Colonic mucosa (tissue), 4 donors: ENCODE measurements around the gene DHPS. TPM values are rescaled to one million over a fixed set of nuclear protein-coding genes. Genes with fewer than 3 reads are reported as not detected.

Source experiments
- DNase-seq: peaks from one replicate; pipeline ENCODE4 v3.0.0-alpha.2; 2020
- H3K27ac ChIP-seq: fragments of 200-600 bp; one replicate; pipeline ENCODE4 v1.8.0; 2021
- H3K27me3 ChIP-seq: fragments of 200-600 bp; one replicate; pipeline ENCODE4 v1.8.0; 2021
- H3K36me3 ChIP-seq: fragments of 200-600 bp; one replicate; pipeline ENCODE4 v1.8.0; 2021
- H3K4me1 ChIP-seq: fragments of 200-600 bp; one replicate; pipeline ENCODE4 v1.8.0; 2021; ENCODE audit warnings: mild to moderate bottlenecking
- H3K4me3 ChIP-seq: fragments of 200-600 bp; one replicate; pipeline ENCODE4 v1.8.0; 2021
- H3K9ac ChIP-seq, 2 donors: one replicate each; pipeline ENCODE4 v1.7.0; 2013; ENCODE audit warnings: control low read depth in 2 of 2, low read depth in 2 of 2, low read length in 2 of 2
- H3K9me3 ChIP-seq: fragments of 200-600 bp; one replicate; pipeline ENCODE4 v1.8.0; 2021
- intact Hi-C: fragments of 100-400 bp; cut with DNase I; formaldehyde crosslinking; loops from one replicate; pipeline ENCODE4 v1.14.1; 2022
- total RNA-seq, 2 donors: library from RNA; stranded (reverse); fragmentation: NEBNext Ultra II Directional in 1 of 2; extraction: Animal tissue kit (Norgen Biotek cat#: 25700) in 1 of 2; gene quantifications; one replicate each; pipeline ENCODE4 v1.2.1, GENCODE V29; 2021
- TF ChIP-seq, protein P1 (sequence below): fragments of 200-600 bp; IDR thresholded peaks from one replicate; pipeline ENCODE4 v1.8.0; 2022; ENCODE audit warnings: antibody characterized with exemption, mild to moderate bottlenecking
- donor health status: healthy.
- donor health status: DM: no; HTN: no; CAD: no.
- donor health status: DM: no; HTN: no; CAD: no.

DHPS gene
- total RNA-seq, 2 donors from 2014 or later, result 66.2 to 87.5 TPM

DNA sequence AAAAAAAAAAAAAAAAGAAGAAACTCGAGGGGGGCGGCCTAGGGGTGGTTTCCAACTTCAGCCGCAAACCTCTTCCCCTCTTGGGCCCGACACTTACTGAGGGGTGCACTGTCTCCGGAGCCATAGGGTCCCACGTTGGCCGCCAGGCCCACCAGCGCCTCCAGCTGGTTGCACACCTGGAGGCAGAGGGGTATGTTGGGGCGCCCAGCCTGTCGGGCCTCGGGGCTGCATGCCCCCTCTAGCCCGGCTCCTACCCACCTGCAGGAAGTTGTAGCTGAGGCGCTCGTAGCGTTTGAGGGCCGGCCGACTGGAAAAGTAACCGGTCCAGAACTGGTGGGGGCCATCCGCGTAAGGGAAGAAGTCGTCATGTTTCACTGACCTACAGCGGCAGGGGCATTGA lies 23.7 kb downstream of the DHPS start:
- H3K27me3 ChIP-seq, result no peaks in the 10 kb centered on the region
- no peaks in the 10 kb centered on the region for H3K4me1 ChIP-seq
- H3K36me3 ChIP-seq, result no peaks in the 10 kb centered on the region
- H3K9ac ChIP-seq, result no peak overlapping the region
- TF ChIP-seq, protein P1, sequence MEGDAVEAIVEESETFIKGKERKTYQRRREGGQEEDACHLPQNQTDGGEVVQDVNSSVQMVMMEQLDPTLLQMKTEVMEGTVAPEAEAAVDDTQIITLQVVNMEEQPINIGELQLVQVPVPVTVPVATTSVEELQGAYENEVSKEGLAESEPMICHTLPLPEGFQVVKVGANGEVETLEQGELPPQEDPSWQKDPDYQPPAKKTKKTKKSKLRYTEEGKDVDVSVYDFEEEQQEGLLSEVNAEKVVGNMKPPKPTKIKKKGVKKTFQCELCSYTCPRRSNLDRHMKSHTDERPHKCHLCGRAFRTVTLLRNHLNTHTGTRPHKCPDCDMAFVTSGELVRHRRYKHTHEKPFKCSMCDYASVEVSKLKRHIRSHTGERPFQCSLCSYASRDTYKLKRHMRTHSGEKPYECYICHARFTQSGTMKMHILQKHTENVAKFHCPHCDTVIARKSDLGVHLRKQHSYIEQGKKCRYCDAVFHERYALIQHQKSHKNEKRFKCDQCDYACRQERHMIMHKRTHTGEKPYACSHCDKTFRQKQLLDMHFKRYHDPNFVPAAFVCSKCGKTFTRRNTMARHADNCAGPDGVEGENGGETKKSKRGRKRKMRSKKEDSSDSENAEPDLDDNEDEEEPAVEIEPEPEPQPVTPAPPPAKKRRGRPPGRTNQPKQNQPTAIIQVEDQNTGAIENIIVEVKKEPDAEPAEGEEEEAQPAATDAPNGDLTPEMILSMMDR, result no peak
- no peak for DNase-seq
- H3K27ac ChIP-seq, result no peak overlapping the region
- H3K9me3 ChIP-seq, result no peaks in the 10 kb centered on the region
- H3K4me3 ChIP-seq, result no peak overlapping the region
- intact Hi-C loops, result no loop called here

DNA sequence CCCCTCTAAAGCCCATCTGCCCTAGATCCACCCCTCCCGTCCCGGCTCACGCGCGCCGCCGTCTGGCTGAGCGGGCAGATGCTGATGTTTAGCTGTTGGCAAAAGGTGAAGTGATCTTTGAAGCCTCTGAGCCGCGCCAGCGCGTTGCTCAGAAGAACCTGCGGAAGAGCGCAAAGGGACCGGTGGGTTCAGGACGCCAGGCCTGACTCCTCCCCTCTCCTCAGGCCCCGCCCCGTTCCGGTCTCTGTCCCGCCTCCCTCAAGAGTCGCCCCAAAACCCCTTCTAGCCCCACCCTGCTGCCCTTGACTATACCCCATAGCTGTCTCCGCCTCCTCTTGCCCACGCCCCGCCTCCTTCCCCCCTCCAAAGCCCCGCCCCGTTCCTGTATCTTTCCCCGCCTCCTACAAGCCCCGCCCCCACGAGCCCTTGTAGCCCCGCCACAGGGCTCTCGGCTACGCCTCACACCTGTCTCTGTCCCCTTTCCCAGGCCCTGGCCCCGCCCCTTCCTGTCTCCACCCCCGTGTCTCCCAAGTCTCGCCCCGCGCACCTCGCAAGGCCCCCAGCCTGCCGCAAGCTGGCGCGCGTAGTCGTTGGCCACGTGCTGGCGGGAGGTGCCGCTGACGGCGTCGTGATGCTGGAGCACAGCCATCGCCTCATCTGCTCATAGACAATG lies 24.6 kb downstream of the DHPS start:
- intact Hi-C loops, result no loop called here
- no peaks in the 10 kb centered on the region for H3K4me1 ChIP-seq
- H3K4me3 ChIP-seq, result no peak overlapping the region
- DNase-seq, result no peak
- no peaks in the 10 kb centered on the region for H3K9me3 ChIP-seq
- TF ChIP-seq, protein P1, result no peak
- no peak overlapping the region for H3K9ac ChIP-seq
- no peaks in the 10 kb centered on the region for H3K27me3 ChIP-seq
- no peak overlapping the region for H3K27ac ChIP-seq
- no peaks in the 10 kb centered on the region for H3K36me3 ChIP-seq

DNA sequence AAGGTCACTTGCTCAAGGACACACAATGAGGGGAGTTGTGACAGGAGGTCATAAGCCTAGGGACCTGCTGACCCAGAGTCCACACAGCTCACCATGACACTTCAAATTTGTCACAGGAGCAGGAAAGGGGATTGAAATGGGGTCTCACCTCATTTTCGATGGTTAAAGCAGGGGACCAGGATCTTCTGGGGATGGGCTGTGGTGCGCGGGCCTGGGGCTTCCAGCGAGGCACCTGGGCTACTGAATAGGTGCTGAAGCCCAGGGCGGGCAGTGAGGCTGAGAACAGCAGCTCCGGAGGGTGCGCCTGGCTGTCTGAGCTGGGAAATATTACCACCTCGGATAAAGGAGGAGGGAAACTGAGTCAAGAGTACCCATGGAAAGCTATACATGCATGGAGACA lies 26.1 kb downstream of the DHPS start:
- Histone ChIP-seq H3K9ac (no peak overlapping the region), H3K27me3 (no peaks in the 10 kb centered on the region), H3K4me3 (no peak overlapping the region), H3K27ac (no peak overlapping the region), H3K36me3 (no peaks in the 10 kb centered on the region), H3K9me3 (no peaks in the 10 kb centered on the region), H3K4me1 (no peaks in the 10 kb centered on the region)
- no peak for DNase-seq
- TF ChIP-seq, protein P1, result no peak
- intact Hi-C loops, result no loop called here

DNA sequence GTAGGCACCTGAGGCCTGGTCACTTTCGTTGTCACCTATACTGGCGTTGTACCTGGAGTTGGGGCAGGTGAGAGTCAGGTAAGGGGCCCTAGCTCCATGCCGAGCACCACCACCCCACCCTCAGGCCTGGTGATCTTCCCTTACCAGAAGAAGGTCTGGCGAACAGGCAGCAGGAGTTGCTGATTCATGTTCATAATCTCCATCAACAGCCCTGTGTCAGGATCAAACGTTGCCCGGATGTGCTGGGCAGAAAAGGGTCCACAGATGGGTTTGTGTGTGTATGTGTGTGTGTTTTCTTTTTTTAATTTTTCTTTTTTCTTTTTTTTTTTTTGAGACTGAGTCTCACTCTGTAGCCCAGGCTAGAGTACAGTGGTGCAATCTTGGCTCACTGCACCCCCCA lies 29.5 kb downstream of the DHPS start:
- no peaks in the 10 kb centered on the region for H3K27me3 ChIP-seq
- H3K4me1 ChIP-seq, result peaks cover 3% of the 10 kb centered on the region
- no peaks in the 10 kb centered on the region for H3K36me3 ChIP-seq
- no peak overlapping the region for H3K4me3 ChIP-seq
- H3K27ac ChIP-seq, result no peak overlapping the region
- intact Hi-C loops, result no loop called here
- TF ChIP-seq, protein P1, result no peak
- no peak overlapping the region for H3K9ac ChIP-seq
- H3K9me3 ChIP-seq, result no peaks in the 10 kb centered on the region
- no peak for DNase-seq

DNA sequence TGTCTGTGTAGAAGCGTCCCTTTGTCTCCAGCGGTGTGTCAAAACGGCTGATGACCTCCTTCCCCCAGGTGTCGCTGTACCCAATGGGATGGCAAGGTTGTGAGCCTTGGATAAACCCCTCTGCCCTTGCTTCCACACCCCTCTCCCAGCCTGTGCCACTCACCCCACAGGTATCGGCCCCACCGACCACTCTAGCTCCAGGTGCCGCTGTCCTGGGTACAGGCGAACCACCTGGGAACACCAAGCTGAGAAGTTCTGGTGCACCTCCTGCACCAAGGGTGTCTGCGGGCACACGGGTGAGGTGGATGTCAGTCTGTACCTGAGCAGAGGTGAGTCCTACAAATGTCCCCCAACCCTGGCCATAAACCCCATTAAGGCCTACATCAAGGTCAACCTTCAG lies 31.7 kb downstream of the DHPS start:
- TF ChIP-seq, protein P1, result no peak
- H3K27ac ChIP-seq, result no peak overlapping the region
- no peak overlapping the region for H3K9ac ChIP-seq
- H3K27me3 ChIP-seq, result no peaks in the 10 kb centered on the region
- H3K4me1 ChIP-seq, result peaks cover 3% of the 10 kb centered on the region
- H3K9me3 ChIP-seq, result no peaks in the 10 kb centered on the region
- no peak for DNase-seq
- H3K4me3 ChIP-seq, result no peak overlapping the region
- intact Hi-C loops, result no loop called here
- no peaks in the 10 kb centered on the region for H3K36me3 ChIP-seq
